KG1 (cell line): Measurements from ENCODE around the gene ARRB1.
"Not testable (repeated sequence)": the region's sequence is repeated elsewhere in the genome, so short reads cannot be mapped to it uniquely, and the experiment has no call there.

Experiments
- DNase-seq: peaks from one replicate; lab custom pipeline; 2025; lab: John Stamatoyannopoulos, UW

ARRB1 gene

DNA sequence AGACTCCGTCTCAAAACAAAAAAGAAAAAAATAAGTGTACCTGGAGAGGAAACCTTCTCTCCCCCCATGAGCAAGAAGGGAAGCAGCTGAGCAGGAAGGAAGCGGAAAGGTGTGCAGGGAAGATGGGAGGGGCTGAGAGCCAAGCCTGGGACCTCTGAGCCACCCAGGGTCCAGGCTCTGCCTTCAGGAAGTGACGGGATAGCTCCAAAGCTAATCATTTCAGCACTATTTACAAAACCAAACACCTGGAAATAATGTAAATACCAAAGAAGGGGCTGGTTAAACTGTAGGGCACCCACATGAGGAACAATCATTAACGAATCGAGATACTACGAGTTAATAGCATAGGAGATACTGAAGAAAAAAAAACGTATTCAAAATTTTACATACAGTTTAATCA, 27.9 kb downstream of the ARRB1 start:
- no peak for DNase-seq

DNA sequence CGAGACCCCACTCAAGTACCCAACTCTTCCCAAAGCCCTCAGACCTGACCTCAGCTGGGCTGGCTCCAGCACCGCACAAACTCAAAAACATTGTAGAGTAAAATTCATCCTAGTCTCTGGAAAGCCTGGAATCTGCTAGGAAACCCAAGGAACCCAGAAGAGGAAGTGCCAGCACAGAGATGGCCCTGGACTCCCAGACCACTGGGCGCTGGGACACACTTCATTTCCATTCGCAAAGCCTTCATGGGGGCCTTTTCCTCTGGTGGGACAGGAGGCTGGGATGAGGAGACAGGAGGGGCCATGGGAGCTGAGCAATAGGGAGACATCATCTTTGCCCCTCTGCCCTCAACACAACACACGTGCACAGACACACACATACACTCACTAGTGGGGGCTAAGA, 30.8 kb downstream of the ARRB1 start:
- no peak for DNase-seq

DNA sequence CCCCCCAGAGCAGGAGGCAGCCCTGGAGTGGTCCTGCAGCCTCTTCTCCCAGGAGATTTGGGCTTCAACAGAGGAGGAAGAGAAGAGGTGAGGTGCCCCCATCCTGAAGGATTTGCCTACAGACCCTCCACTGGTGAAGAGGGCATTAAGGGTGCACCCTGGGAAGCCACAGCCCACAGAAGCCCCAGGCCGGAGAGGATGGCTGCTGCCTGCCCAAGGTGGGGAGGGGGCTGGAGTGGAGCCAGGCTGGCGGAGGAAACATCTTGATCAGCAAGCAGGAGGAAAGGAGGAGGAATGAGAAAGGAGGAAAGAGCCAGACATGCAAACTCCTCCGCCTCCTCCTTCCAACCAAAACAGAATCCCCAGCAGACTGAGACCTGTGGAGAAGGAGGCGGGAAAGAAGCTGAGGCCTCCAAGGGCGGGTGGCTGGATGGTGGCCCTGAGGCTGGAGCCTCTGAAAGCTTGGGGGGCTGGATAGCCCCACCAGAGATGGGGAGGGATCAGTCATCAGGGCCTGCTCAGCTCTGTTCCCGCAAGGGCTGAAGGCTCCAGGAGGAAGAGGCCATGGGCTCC, 31.3 kb downstream of the ARRB1 start:
- no peak for DNase-seq

DNA sequence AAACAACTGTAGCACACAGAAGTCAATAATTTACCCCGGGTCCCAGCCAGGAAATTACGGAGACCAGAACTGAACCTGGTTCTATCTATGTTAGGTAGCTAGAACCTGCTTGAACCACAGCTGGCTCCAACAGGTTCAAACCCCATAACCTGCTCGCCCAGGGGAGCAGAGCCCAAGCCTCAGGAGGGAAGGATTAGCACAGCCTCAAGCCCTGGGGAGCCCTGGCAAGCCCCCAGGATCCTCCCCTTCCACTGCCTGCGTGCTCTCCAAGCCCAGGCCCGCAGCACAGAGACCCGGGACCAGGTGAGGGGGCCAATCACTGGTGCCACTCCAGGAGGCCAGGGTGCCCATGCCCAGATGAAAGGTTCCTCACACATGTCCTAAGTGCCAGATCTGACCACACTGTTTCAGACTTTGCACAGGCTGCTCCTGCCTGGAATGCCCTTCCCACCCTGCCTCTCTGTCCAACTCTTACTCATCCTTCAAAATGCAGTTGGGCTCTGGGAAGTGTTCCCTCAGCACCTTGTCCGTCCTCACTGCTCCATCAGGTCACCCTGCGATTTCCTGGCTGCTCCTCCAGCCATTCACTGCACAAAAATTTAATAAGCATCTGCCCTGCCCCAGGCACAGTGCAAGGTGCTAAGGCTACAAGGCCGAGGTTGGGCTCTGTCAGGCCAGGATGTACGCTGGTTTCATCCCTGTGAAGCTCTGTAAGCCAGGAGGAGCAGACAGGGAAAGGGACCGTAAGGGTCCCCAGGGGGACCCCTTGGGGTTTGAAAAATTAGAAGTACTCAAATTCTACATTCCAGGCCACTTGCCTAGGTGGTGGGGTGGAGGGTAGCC, 32.2 kb downstream of the ARRB1 start:
- DNase-seq, result no peak

DNA sequence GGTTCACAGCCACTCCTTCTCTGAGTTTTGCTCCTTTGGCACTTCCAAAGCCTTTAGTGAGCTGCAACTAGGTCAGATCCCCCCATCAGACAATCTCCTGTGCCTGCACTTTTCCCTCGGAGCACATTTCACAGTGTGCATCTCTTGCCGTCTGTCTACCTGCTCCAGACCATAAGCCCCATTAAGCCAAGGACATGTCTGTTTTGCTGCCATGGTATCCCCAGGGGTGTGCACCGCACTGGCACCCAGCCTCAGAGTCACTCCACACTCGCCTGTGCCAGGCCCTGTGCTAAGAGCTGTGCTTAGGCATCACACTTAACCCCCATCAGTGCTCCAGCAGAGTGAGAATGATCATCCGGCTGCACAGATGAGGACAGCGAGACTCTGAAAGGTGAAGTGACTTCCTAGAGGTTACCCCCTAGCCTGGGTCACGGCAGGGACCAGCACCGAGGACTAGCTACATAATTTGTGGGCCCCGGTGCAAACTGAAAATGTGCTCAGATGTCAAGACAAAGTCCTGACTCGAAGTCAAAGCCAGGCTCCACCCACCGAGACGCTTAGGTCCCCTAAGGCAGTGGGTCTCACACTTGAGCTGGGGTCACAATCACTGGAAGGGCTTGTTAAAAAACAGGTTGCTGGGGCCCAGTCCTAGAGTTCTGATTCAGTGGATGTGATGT, 33.9 kb downstream of the ARRB1 start:
- DNase-seq, result no peak

DNA sequence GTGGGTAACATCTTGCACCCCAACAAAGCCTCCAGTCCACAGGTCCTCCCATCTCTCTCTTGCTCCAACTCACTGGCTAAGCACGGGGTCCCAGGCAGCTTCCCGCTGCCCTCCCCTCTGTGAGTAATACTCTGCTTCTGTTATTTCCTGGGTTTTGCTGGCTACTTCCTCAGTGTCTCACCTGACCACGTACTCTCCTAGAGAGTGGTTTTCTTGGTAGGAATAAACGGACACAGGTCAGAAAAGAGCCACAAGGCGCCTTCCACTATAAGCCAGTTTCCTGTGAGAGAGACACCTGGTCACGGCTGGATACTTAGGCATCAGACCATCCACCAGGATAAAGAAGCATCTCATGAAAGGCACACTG, 36.0 kb downstream of the ARRB1 start:
- DNase-seq, result no peak

DNA sequence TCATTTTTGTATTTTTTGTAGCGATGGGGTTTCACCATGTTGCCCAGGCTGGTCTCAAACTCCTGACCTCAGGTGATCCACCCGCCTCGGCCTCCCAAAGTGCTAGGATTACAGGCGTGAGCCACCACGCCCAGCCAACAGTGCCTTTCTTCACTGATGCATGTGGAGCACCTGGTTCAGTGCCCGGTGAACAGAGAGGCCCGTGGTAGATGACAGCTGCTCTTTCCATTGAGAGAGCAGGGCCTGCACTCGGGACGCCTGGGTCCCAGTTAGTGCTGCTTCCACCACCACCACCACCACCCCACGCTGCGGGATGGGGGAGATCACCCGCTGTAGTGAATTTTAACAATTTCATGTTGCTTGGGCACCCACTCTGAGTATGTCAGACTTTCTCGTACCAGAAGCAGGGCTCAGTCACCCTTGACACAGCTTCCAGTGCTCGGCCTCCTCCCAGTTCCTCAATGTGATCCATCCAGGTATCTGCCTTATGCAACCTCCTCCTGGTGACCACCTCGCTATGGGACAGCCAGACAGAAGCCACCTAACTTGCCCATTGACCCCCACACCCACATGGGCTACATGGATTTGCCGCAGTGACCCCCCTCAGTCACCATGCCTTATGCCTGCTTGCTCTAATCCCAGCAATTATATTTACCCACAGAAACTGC, 36.6 kb downstream of the ARRB1 start:
- no peak for DNase-seq

DNA sequence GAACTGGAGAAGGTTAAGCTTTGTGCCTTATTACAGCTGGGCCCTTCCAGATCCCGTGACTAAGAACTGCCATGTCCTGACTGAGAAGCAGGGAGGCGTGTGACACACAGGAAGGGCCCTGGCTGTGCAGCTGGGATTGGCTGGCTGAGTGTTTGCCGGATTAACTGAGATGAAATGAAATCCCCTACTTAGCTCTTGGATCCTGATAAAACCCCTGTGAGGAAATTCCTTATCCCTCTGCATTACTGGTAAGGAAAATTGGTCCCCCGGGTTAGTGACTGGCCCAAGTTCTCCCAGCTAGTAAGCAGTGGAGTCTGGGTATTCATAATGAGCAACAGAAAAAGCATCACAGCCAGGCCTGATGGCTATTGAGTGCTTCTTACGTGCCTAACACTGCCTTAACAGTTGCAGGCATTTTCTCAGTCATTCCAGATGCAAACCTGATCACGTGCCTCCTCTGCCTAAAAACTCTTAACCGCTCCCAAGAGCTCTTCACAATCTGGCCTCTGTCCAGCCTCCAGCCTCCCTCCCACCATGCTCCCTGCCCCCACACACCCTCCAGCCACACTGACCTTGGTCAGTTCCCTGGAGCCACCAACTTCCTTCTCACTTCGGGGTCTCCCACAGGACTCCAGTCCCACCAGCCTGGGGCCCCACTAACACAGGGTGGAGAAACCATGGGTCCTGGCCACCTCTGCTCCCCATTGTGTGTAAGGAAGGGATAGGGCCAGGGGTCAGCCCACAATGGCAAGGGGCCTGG, 37.8 kb downstream of the ARRB1 start:
- DNase-seq, result no peak

DNA sequence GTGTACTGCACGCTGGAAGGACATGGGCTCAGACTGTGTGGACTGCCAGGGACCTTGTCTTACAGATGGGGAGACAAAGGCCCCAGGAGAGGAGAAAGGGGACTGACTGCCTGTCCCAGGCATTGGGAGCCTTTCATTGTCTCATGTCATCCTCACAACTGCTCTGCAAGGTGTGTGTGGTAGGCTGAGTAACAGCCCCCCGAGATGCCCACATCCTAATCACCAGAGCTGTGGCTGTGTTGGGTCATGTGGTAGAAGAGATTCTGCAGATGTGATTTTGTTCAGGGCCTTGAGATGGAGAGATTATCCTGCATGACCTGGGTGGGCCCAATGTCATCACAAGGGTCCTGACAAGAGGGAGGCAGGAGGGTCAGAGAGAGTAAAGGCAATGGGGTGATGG, 39.1 kb downstream of the ARRB1 start:
- no peak for DNase-seq

DNA sequence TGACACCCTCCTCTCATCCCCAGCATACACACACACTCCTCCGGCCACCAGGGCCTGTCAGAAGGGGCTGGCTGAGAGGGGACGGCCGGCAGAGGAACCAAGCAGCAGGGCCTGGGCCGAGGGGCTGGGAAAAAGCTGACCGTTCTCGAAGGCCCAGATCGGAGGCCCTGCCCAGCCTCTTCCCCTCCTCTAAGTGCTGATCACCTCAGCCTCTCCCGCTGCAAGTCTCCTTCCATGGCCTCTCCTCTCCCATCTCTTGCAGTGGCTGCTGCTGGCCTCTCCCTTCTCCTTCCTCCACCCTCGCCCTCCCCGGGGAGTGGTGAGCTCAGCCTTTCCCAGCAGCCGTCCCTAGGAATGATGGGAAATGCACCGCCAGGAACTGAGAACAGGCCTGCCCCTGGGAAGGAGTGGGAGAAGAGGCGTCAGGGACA, 39.6 kb downstream of the ARRB1 start:
- DNase-seq, result no peak

DNA sequence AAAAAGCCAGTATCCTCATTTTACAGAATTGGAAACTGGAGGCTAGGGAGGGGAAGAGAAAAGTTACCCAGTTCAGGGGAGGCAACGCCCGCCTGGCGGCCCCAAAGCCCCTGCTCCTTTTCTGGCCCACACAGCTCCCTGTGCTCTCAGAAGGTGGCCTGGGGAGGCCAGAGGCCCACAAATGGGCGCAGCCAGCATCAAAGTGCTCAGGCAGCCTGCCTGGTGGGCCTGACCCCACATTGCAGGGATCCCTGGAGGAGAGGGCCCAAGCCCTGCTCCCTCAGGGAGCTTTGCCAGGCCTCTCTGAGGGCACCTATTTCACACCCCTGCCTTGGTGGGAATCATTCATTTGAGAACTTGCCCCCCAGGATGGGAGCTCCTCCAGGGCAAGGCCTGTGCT, 42.5 kb downstream of the ARRB1 start:
- no peak for DNase-seq

DNA sequence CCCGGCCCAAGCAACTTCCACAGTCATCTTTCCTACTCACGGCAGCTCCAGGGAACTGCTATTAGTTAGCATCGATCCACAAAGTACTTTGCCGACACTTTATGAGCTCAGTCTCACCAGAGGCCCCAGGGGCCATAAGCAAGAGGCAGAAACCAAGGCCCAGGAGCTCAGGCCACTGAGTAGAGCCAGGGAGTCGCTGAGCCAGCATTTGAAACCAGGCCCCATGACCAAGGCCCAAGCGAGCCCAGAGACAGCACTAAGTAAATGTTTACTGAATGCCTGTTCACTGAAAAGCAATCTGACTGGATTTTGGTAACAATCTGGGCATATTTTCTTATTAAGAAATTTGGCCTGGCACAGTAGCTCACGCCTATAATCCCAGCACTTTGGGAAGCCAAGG, 43.3 kb downstream of the ARRB1 start:
- no peak for DNase-seq

DNA sequence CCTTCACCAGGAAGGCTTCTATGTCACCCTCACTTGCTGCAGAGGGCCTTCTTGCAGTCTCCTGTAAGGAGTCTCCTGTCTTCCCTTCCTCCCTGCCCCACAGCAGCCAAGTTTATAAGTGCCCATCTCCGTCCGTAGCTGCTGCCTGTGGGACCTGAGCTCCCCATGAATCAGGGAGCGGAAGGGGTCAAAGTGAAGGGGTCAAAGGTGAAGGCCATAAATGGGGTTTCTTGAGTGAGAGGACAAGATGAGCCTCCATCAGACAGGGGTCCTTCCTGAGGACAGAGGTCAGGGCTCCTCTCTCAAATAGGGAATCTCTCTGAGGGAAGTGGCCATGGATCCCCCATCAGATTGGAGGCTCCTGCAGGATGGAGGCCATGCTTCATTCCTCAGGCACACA, 44.4 kb downstream of the ARRB1 start:
- no peak for DNase-seq

DNA sequence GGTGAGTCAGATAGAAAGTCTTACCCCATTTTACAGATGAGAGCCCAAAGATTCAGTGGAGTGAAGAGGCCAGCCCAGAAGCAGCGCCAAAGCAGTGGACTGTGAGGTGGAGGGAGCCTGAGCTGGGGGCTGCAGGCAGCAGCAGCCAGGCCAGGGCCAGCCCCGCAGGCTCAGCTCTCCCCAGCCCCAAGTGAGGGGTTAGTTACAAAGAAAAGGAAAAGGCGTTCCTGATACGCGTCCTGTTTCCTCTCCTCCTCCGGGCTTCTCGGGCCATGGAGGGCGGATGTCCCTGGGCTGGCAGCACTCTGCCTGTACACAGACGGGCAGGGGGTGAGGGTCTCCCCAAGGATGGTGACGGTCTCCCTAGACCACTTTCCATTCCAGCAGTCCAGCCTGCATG, 44.9 kb downstream of the ARRB1 start:
- no peak for DNase-seq

DNA sequence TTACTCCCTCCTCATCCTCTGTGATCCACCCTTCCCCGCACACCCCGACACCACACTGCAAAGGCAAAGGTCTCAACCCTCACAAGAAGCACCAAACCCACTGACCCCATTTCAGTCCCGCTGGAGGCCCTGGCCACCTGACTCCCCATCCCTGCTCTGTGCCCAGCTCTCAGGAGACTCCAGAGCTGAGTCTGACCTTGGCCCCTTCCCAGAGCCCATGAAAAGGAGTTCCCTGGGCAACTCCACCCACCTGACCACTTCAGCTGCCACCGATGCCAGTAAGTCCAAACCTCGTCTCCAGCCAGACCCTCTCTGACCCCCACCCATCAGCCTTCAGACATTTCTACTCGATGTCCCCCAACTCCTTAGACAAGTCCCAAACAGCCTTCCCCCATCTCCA, 45.5 kb downstream of the ARRB1 start:
- DNase-seq, result no peak

DNA sequence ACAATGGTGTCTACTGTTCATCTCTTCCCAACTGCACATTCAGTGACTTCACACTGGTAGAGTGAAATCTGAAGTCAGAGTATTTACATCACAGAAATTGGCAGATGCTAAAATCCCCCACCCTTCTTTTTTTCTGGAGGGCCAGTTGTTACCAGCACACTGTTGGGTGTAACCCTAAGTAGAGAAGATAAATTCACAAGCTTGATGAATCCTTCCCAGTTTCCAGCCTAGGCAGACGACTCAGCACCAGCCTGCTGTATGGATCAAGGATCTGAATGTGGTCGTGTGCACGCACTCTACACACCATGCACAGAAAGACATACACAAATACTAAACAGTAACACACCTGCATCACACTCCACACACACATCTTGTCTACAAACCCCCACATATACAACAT, 46.0 kb downstream of the ARRB1 start:
- no peak for DNase-seq

DNA sequence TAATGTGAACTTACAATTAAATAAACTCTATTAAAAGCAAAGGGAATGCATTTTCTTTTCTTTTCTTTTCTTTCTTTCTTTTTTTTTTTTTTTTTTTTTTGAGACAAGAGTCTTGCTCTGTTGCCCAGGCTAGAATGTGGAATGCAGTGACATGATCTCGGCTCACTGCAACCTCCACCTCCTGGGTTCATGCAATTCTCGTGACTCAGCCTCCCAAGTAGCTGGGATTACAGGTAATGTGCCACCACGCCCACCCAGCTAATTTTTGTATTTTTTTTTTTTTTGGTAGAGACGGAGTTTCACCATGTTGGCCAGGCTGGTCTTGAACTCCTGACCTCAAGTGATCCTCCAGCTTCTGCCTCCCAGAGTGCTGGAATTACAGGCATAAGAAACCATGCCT, 46.5 kb downstream of the ARRB1 start:
- not testable (repeated sequence) for DNase-seq

DNA sequence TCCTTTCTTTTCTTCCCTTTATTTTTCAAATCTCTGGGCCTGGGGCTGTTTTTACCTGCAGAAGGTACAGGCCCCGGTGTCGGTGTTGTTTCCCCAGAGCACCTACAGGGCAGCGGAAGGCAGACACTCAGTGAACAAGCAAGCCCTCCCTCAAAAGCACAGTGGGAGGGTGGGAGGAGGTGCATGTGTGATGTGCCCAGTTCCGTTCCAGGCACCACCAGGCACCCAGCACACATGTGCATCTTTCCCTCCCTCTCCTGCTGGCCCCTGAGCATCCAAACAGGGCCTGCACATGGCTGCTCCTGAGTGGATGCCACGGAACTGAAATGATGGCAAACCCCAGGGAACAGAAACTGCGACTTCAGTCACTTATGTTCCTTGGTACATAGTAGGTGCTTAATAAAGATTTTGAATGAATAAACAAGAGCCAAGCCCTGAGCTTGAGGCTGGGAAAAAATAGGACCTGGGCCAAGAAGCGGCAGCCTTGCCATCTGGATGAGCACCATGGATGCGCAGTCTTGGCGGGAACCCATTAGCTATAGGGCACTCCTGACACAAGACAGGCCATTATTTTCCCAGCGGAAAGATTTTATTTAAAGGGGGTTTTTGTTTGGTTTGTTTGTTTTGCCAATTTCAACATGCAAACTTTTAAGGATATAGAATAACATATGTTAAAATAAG, 47.8 kb downstream of the ARRB1 start:
- DNase-seq, result no peak

DNA sequence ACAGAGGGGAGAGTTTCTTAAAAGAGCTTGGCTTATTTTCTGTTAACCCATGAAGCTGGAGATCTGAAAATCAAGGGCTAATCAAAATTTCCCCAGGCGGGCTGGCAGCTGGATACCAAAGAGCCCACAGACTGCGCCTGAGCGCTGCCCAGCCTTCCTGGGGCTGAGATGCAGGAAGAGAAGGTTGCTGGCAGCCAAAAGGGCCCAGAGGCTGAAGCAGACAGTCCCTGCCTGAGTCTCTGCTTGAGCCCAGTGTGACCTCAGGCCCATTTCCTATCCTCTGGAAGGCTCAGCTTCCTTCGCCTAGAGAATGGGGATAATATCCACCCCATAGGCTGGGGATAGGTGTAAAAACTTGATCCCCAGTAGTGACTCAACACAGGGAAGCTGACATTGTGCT, 49.1 kb downstream of the ARRB1 start:
- no peak for DNase-seq

DNA sequence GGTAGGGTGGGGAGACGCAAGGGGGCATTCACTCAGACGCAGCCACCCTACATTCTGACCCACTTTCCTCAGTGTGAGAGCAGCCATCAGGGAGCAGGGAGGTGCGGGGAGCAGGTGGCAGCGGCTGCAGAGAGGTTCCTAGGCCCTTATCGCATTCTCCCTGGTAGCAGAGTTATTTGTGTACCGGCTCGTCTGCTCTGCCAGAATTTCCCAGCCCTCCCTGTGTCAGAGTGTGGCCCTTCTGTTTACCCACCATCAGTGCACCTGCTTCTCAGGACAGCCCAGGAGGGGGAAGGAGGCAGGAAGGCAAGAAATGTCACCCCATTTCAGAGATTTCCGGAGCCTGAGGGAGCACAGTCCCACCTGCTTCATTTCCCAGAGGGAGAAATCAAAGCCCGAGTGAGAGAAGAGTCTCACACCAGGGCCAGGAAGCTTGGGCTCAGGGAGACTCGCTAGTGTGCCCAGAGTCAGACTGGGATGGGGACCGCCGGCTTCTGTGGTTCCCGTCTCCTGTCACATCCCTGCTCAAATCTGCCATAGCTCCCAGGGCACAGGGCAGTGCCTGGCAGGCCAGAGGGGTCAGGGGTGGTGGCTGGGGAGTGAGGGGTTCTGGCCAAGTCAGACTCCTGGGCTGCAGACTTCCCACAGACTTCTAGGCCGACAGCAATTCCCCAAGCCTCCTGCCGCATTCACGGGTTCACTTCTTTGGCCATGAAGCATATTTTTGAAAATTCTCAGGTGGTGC, 49.7 kb downstream of the ARRB1 start:
- DNase-seq, result no peak

DNA sequence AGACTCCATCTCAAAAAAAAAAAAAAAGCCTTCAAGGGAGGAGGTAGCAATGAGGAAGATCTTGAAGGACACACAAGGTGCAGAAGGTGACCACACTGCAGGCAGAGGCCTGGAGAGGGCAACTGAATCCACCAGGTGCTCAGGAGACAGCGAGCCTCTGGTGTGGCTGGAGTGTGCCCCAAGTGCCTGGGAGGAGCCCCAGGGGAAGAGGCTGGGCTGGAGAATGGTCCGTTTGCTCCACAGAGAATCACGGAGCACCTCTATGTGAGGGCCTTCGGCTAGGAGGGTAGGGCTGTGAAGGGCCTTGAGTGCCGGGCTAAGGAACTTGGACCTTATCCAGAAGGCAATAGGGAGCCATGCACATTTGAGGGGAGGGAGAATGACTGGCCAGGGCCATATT, 50.3 kb downstream of the ARRB1 start:
- no peak for DNase-seq
